HS-27A (cell line): ENCODE data around the gene MTMR3.
"Not testable (repeated sequence)": the region's sequence is repeated elsewhere in the genome, so short reads cannot be mapped to it uniquely, and the experiment has no call there.

Source experiments
- DNase-seq: peaks from one replicate; pipeline ENCODE4 v3.0.0-alpha.2; 2012; ENCODE audit warnings: low read depth, missing footprints

The MTMR3 gene

GRCh38 chr22:29967461-29967860 lies 84.5 kb downstream of the MTMR3 start:
- no peak for DNase-seq

GRCh38 chr22:29971607-29972006 lies 88.6 kb downstream of the MTMR3 start:
- DNase-seq: no peak

- no peak for DNase-seq
Measured at GRCh38 chr22:29972121-29972520, 89.1 kb downstream of the MTMR3 start.

DNA sequence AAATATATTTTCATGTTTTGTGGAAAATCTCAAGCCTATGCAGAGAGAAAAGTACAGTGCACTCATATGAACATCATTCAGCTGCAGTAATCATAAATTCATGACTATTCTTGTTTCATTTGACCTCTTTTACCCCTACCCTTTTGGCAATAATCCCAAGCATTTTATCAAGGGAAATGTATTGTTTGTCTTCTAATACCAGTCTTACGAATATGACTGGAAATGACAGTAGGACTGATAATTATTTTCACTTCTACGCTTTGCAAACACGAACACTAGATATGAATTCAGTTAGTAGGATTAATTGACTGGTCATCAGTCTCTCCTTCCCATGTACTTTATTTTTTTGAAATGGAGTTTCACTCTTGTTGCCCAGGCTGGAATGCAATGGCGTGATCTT lies 90.3 kb downstream of the MTMR3 start:
- DNase-seq: no peak

DNA sequence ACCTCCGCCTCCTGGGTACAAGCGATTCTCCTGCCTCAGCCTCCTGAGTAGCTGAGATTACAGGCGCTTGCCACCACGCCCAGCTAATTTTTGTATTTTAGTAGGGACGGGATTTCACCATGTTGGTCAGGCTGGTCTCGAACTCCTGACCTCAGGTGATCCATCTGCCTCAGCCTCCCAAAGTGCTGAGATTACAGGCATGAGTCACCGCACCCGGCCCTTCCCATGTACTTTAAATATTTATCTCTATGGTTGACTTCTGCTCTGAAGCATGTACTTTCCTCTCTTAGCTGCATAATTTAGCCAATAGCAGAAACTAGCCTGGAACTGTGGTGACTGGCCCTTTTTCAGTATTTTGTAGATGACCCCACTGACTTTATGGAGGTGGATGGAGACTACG lies 90.7 kb downstream of the MTMR3 start:
- not testable (repeated sequence) for DNase-seq

DNA sequence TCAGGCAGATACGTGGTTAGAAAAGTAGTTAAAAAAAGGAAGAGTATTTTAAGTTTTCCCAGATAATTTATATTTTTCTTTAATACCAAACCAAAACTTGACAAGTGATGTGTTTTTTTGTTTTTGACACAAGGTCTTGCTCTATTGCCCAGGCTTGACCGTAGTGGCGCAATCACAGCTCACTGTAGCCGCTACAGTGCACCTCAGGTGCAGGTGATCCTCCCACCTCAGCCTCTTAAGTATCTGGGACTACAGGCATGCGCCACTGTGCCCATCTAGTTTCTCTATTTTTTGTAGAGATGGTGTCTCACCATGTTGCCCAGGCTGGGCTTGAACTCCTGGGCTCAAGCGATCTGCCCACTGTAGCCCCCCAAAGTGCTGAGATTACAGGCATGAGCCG lies 92.5 kb downstream of the MTMR3 start:
- DNase-seq: no peak

DNA sequence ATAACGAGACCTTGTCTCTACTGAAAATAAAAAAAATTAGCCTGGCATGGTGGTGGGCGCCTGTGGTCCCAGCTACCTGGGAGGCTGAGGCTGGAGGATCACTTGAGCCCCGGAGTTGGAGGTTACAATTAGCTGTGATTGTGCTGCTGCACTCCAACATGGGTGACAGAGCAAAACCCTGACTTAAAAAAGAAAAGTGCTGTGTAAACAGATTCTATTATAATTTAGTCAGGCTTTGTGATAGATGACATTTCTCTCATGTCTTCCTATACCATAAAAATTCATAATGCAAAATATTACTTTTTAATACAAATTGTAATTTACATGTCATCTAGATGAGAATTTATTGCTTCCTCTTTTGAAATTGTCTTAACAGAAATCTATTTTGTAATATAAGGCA lies 94.1 kb downstream of the MTMR3 start:
- DNase-seq: no peak

GRCh38 chr22:29979777-29980321 lies 96.9 kb downstream of the MTMR3 start:
- DNase-seq: no peak

DNA sequence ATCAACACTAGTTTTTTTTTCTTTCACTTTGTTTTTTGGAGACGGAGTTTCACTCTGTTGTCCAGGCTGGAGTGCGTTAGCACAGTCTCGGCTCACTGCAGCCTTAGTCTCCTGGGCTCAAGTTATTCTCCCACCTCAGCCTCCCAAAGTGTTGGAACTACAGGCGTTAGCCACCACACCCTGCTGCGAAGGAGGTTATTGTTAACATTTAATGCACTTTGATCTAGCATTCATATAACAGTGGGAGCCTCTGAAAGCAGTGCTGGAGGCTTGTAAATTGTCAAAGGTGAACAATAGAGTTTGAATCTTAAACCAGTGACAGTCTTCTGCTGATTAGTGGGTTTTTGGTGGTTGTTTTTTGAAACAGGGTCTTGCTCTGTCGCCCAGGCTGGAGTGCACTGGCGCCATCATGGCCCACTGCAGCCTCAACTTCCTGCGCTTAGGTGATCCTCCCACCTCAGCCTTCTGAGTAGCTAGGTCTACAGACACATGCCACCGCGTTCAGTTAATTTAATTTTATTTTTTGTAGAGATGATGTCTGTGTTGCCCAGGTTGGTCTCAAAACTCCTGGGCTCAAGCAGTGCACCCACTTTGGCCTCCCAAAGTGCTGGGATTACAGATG lies 100.4 kb downstream of the MTMR3 start:
- DNase-seq: no peak

GRCh38 chr22:29985912-29986311 lies 102.9 kb downstream of the MTMR3 start:
- no peak for DNase-seq

DNA sequence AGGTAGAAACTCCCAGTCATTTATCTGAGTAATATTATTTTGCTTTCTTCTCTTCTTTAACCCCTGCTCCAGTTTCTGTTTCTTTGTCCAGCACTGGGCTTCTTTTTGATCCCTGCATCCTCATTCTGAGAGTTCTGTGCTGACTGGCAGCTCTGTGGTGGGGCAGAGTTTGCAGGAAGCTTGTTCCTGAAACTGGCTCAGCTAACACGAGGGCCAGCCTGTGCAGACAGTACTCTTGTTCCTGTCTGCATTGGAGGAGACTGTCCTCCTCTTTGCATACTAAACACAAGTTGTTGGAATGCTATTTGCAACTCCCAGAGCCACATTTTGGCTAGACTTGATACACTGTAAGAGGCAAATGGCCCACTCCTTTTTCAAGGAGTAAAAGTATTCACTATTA lies 104.2 kb downstream of the MTMR3 start:
- DNase-seq: no peak

GRCh38 chr22:29988719-29989118 lies 105.7 kb downstream of the MTMR3 start:
- no peak for DNase-seq

DNA sequence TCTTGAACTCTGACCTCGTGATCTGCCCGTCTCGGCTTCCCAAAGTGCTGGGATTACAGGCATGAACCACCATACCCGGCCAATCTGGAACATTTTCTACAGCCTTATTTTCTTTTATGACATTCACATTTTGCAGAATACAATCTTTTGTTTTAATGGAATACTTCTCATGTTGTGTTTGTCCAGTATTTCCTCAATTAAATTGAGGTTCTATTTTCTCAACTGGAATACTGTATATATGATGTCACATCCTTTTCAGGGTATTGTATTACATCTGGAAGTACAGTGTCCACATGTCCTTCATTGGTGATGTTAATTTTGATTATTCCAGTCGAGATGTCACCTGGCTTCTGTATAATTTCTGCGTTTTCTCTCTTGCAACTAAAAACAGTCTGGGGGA lies 106.5 kb downstream of the MTMR3 start:
- no peak for DNase-seq

GRCh38 chr22:29992341-29993275 lies 109.6 kb downstream of the MTMR3 start:
- DNase-seq: no peak

- DNase-seq: no peak
Measured at GRCh38 chr22:29994027-29994715, 111.2 kb downstream of the MTMR3 start.

GRCh38 chr22:29994943-29995342 lies 112.0 kb downstream of the MTMR3 start:
- DNase-seq: no peak

DNA sequence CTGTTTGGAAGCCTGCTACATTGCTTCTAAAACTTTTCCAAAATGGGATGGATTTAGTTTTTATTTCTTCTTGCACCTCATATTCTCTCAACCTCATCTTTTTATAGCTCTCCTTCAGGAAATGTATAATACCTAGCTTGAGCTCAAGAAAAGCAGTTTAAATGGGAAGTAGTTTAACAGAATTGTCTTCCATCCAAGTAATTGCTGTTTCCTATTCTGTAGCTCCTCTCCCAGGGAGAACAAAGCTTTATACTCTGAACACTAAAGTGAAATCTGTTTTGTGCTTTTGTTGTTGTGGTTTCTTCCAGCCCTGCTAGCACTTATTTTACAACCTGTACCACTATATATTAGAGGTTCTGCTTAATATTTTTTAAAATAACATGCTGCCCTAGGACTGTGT lies 114.1 kb downstream of the MTMR3 start:
- no peak for DNase-seq

- DNase-seq: no peak
Measured at GRCh38 chr22:29997516-29997915, 114.5 kb downstream of the MTMR3 start.

DNA sequence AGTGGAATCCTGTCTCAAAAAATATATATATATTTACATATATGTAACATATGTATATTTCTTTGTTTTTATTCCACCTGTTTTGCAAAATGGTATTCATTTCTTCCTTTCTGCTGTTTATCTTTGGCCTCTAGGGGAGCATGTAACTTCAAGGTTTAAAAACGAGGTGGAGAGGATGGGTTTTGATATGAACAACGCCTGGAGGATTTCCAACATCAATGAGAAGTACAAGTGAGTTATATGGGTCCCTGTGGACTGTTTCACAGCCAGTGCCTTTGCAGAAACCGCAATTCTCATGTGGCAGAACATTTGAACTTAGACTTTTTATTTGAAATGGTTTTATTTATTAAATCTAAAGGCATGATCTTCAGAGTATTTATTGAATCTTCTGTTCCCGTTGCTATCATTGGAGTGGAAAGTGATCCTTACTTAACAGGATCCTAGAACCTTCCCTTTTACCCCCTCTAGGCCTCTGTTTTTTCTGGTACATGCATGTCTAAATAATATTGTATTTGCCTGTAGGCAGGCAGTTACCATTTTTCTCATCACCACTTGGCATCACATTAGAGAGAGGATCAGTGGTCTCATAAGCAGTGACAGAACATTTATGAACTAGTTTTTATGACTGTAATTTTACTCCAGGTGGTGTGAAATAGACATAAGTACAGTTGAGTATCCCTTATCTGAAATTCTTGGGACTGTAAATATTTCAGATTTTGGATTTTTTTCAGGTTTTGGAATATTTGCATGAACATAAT lies 115.8 kb downstream of the MTMR3 start:
- DNase-seq: no peak

DNA sequence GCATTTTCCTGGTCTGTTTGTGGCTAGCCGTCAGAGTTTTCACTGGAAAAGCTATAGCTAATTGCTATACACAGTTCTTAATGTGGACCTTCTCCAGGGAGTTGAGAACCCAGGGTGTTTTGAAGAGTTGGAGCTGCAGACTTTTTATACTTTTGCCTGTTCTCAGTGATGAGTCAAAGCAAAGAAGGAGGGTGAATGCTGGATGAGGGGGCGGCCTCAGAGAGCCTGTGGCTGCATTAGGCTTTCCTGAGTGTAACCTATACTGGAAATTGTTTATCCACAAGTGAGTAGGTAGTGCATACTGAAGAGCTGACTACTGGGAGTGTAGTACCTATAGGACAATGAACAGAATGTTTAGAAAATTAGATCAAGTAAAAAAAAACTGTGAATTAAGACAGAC lies 117.6 kb downstream of the MTMR3 start:
- no peak for DNase-seq

DNA sequence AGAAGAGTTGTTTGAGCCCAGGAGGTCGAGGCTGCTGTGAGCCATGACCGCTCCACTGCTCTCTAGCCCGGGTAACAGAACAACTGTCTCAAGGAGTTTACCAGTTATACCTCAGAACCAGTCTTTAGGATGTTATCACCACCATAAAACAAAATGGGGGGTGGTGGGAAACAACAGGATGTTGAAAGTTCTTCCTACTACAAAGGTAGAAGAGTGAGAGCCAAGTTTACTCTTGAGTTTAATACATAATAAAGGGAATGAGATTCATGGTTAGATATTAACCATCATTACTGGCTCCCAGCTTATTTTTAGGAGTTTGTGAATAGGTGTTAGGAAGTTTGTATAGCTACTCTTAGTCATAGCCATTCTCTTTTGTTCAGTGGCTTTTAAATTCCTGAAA lies 118.5 kb downstream of the MTMR3 start:
- DNase-seq: no peak
